GM10266 (cell line): ENCODE measurements around the gene ZSCAN2.

ENCODE experiments used
- DNase-seq: peaks from one replicate; pipeline ENCODE4 v3.0.0; 2012; ENCODE audit errors: extremely low spot score
- CTCF ChIP-seq: IDR thresholded peaks from 2 replicates; pipeline ENCODE4 v1.5.1; 2012; ENCODE audit warnings: mild to moderate bottlenecking, low read depth; ENCODE audit not compliant: control insufficient read depth, insufficient read depth; ENCODE audit errors: missing control alignments

Gene ZSCAN2

GRCh38 chr15:84597296-84597695 lies 3.5 kb upstream of the ZSCAN2 start:
- DNase-seq, result no peak
- no peak for TF ChIP-seq CTCF

GRCh38 chr15:84598250-84598649 lies 2.6 kb upstream of the ZSCAN2 start:
- peak; percentile 64 for DNase-seq
- no peak for TF ChIP-seq CTCF

DNA sequence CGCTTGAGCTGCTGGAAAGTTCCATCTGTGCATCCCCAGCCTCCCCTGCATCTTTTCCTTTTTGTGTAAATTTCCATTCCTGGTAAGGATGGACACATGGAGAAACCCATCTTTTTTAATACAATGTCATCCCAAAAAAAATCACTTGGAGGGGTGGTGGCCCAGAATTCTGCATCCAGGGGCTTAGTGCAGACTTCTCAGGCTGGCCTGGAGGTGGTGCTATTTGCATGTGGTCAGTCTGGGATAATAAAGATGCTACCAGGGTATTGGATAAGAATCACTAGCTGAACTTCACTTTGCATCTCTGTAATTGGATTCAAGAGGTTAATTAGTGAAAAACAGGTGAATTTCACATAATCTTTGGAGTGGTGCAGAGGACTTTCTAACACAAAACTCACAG lies 1.8 kb upstream of the ZSCAN2 start:
- peak; percentile 54 for DNase-seq
- peak; percentile 73 for TF ChIP-seq CTCF

DNA sequence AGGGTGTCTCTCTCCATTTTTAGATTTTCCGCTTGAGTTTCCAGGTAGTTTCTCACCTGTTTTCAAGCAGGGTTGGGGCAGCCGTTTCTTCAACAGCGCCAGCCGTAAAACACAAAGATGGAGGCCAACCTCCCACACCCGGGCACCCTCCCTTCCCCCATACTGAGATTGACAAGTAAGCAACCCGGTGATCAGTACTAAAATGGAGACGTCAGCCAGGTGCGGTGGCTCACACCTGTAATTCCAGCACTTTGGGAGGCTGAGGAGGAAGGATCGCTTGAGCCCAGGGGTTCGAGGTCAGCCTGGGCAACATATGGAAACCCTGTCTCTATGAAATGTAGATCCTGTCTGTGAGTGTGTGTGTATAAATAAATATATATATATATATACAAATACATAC lies 903 bp upstream of the ZSCAN2 start:
- no peak for TF ChIP-seq CTCF
- DNase-seq, result no peak

DNA sequence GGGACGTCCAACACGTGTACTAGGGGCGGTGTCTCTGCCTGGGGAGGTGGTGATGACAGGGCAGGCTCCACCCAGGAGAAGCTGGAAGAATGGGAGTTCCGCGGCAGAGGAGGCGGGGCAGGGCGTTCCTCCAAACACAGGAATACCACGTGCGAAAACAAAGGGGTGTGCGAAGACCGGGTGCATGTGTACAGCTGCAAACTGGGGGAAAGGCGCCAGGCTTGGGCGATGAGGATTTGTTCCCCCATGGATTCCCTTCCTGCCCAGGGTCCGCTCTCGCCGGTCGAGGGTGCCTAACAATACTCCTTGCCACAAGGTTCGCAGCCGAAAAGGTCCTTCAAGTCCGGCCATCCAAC lies 500 bp upstream of the ZSCAN2 start:
- peak; percentile 41 for DNase-seq
- no peak for TF ChIP-seq CTCF

- no peak for DNase-seq
- TF ChIP-seq CTCF, result no peak
Observed at GRCh38 chr15:84601555-84601838, 688 bp downstream of the ZSCAN2 start.

GRCh38 chr15:84603630-84604379 lies 3.0 kb downstream of the ZSCAN2 start:
- no peak for DNase-seq
- TF ChIP-seq CTCF, result no peak
